IPS-NIHi7 (cell line): ENCODE results near the gene INTS4.
"Not testable (repeated sequence)": the region's sequence is repeated elsewhere in the genome, so short reads cannot be mapped to it uniquely, and the experiment has no call there.

Experiments used
- DNase-seq: peaks from one replicate; pipeline ENCODE4 v3.0.0; 2012; ENCODE audit warnings: mixed read lengths; ENCODE audit errors: extremely low spot score

The INTS4 gene

DNA sequence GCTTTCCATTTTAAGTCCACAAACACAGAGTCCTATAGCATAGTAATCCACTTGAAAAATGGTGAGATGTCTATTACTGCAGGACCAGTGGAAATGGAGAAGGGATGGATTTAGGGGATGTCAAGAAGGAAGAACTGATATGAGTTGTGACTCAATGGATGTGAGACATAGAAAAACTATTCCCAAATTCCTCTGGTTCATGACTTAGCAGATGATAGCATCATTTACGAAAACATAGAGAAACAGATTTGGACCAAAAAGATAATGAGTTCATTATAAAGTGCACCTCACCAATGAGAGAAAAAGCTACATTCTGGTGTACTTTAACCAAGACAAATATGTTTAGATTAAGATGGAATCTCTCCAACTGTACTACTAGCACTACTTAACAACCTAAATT is 51.2 kb downstream of the INTS4 start:
- DNase-seq: not testable (repeated sequence)

GRCh38 chr11:77942465-77942864 is 52.0 kb downstream of the INTS4 start:
- not testable (repeated sequence) for DNase-seq

- DNase-seq: not testable (repeated sequence)
These were observed 60.9 kb downstream of the INTS4 start for GRCh38 chr11:77933596-77933995.

DNA sequence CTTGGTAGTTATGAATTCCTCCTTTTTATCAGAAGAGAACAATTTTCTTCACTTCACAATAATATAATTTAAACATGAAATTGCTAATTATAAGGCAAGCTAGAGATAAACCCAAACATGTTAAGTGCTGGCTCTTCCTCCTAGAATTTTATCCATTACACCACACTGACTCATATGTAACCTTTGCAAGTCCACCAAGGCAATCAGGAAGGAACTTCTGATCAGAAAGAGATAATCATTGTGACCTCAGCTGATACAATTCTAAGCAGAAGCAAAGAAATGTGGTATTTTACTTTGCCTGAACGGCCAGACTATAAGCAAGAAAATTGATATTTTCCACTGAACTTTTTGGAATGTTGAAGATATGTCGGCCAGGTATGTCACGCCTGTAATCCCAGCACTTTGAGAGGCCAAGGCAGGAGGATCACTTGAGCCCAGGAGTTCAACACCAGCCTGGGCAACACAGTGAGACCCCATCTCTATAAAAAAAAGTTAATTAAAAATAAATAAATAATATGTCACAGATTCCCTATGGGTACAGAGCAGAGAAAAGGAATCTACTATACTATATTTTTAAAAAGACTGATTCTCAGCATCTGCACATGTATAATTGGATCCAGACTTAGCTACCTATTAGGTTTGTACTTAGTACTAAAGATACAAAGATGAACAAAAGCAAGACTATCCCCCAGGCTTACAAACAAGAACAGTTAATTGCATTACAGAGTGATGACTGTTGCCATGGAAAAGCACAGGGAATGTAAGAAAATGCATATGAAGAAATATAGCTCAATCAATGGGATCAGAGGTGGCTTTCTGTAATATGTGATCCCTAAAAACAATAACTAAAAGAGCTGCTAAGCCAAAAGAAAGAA is 63.9 kb downstream of the INTS4 start:
- DNase-seq: not testable (repeated sequence)

- not testable (repeated sequence) for DNase-seq
These were observed 76.8 kb downstream of the INTS4 start for GRCh38 chr11:77917713-77918112.

DNA sequence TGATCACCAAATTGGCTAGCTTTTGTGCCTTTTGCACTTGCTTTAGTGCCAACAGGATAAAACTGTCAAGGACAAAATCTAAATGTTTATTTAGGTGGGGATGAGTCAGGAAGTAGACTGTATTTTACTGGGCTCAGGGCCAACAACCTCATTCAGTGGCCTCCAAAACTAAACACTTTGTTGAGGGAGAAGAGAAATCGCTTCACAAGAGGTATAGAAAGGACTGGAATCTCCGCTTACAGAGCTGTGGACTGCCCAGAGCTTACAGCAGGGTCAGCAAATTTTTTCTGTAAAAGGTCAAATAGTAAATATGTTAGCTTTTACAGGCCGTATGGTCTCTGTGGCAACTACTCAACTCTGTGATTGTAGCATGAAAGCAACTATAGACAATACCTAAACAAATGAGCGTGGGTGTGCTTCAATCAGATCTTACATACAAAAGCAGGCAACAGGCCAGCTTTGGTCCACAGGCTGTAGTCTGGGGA is 80.1 kb downstream of the INTS4 start:
- not testable (repeated sequence) for DNase-seq

- not testable (repeated sequence) for DNase-seq
These were observed 80.7 kb downstream of the INTS4 start for GRCh38 chr11:77913608-77914306.

- not testable (repeated sequence) for DNase-seq
These were observed 83.6 kb downstream of the INTS4 start for GRCh38 chr11:77910828-77911227.

- DNase-seq: no peak
These were observed 85.2 kb downstream of the INTS4 start for GRCh38 chr11:77909277-77909676.

DNA sequence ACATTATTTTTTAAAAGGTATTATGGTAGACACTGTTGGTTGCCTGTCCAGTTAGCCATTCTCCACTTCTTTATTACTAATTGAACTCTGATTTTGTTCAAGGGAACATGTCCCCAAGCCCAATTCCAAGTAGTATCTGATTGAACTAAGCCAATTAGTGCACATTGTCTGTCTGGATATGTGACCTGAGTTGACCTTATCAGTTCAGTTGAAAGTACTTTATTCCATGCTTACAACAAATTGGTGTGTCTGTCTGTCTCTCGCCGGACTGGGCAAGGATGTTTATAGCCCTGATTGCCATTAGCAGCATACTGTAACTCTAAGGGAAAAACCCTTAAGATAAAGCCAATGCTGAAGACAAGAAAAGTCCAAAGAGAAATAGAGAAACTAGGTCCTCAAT is 85.6 kb downstream of the INTS4 start:
- no peak for DNase-seq

GRCh38 chr11:77894949-77895348 is 99.5 kb downstream of the INTS4 start:
- not testable (repeated sequence) for DNase-seq

- not testable (repeated sequence) for DNase-seq
These were observed 102.8 kb downstream of the INTS4 start for GRCh38 chr11:77891703-77892102.

DNA sequence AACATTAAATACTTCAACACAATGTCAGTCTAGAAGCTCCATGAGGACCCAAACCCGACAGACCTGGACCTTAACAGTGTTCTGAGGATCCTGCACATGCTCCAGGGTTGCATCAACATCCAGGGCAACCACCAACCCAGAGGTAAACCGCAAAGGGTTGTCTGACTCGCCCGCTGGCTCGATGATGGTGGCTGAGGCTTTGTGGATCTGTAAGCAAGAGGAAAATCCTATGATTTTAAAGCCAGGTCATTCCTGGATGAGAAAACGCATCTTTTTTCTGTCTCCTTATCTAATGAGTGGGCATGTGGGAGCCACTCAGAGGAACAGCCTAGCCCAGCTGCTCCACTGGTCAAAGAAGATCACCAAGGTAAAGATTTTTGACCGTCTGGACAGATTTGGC is 103.2 kb downstream of the INTS4 start:
- not testable (repeated sequence) for DNase-seq

DNA sequence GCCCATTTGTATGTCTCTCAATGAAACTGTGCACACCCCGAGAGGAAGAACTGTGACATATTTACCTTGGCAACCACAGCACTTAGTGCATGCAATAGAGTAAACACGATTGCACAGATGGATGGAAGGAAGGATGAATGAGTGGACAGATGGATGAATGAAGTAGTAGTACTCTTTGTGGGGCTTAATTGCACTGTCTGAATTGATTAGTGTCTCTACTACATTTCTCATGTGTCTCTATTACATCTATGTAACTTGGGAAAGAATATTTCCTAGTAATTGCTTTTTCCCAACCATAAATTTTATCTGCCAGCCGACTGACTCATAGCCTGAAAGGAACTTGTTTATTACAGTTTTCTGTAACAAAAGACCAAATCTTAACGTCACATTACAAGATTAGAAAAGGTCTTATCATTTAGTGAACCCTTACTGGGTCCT is 103.8 kb downstream of the INTS4 start:
- DNase-seq: not testable (repeated sequence)

GRCh38 chr11:77890100-77890614 is 104.3 kb downstream of the INTS4 start:
- DNase-seq: not testable (repeated sequence)

GRCh38 chr11:77889045-77889444 is 105.4 kb downstream of the INTS4 start:
- DNase-seq: not testable (repeated sequence)

GRCh38 chr11:77886401-77886800 is 108.1 kb downstream of the INTS4 start:
- DNase-seq: no peak

- DNase-seq: no peak
These were observed 109.7 kb downstream of the INTS4 start for GRCh38 chr11:77884829-77885190.

DNA sequence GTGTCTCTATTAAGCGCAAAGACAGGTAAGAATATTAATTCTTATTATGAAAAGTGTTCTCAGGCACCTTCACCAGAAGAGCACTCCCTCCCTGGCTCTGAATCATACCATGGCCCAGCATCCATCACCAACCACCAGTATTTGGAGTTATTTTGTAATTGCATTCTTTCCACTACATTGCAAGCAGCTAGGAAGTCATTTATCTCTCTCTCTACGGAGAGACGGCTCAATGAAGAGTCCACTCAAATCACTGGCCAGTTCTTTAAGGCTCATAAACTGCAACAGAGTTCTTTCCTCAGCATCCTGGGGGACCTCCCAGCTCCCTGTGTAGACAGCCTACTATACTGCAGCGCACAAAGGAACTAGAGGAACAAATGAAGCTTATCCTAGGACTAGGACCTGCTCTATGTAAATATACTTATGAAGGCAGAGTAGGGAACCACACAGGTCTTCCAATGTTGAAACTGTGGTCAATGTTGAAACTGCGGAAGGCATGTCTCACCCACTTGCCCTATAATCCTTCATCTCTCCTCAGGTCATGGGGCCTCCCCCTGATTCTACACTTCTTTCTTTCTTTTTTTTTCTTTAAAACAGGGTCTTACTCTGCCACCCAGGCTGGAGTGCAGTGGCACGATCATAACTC is 110.2 kb downstream of the INTS4 start:
- DNase-seq: no peak

- DNase-seq: no peak
These were observed 110.7 kb downstream of the INTS4 start for GRCh38 chr11:77883775-77884174.

GRCh38 chr11:77882396-77882795 is 112.1 kb downstream of the INTS4 start:
- DNase-seq: no peak

- no peak for DNase-seq
These were observed 115.2 kb downstream of the INTS4 start for GRCh38 chr11:77879218-77879617.
